GM15510 (cell line): Measurements from ENCODE around the gene COPZ1.

ENCODE experiments used
- POLR2A ChIP-seq: IDR thresholded peaks from 3 replicates; pipeline ENCODE4 v1.6.1; 2011; ENCODE audit warnings: borderline replicate concordance; ENCODE audit not compliant: insufficient read length; ENCODE audit errors: extremely low read depth

Gene COPZ1

GRCh38 chr12:54349036-54349435, 24.1 kb downstream of the COPZ1 start:
- no peak for TF ChIP-seq POLR2A

DNA sequence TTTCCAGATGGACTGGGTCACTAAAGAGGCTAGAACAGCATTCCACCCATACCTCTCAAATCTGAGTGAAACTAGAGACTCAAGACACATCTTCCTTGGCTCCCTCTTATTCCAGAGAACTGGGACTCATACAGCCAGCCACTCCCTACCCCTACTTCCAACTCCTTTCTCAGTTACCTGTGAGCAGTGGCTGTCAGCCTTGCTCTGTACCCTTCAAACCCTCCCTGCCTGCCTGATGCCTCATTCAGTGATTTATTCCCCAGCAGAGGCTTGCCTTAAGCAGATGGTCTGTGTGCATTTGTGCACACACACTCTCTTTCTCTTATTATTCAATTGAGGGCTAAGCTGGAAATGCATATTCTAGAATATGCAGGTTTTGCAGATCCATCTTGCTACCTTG, 24.7 kb downstream of the COPZ1 start:
- TF ChIP-seq POLR2A, result no peak

- no peak for TF ChIP-seq POLR2A
Measured at GRCh38 chr12:54350743-54351142, 25.8 kb downstream of the COPZ1 start.

DNA sequence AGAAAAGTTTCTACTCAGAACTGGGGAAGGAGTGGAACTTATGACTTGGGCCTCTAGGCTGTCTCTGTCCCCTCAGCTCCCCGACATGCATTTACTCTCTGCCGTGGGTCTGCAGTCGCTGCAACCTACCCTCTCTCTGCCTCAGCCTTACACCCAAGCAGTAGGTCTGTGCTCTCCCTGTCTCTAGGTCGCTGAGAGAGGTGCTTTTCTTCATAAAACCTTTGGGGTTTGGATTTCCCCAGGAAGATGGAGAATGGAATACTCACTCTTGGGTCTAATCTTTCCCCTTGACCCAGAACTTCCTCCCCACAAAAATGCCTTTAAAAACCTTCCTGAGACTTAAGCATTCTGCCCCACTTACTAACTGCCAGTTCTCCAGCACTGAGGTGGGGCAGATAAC, 26.4 kb downstream of the COPZ1 start:
- no peak for TF ChIP-seq POLR2A

DNA sequence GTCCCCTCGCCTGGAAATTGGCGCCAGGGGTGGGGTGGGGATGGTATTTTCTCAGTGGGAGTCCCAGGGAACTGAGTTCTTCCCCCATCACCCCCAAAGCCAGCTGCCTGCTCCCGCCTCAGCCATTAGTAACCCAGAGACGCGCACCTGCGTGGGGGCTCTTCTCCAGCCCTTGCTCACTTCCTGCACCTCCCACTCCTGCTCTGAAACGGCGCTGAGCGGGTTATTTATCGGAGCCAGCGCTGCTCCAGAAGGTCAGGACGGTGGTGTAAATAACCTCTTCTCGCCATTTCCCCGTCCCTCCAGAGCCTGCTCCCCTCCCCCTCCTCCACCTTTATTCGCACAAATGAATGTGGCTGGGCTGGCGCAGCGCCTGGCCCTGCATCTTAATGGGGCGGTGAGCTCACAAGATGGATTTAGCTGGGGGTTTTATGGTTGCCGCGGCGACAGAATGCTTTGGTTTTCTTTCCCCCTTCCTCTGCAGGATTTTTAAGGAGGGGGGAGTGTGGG, 27.1 kb downstream of the COPZ1 start:
- TF ChIP-seq POLR2A, result no peak

DNA sequence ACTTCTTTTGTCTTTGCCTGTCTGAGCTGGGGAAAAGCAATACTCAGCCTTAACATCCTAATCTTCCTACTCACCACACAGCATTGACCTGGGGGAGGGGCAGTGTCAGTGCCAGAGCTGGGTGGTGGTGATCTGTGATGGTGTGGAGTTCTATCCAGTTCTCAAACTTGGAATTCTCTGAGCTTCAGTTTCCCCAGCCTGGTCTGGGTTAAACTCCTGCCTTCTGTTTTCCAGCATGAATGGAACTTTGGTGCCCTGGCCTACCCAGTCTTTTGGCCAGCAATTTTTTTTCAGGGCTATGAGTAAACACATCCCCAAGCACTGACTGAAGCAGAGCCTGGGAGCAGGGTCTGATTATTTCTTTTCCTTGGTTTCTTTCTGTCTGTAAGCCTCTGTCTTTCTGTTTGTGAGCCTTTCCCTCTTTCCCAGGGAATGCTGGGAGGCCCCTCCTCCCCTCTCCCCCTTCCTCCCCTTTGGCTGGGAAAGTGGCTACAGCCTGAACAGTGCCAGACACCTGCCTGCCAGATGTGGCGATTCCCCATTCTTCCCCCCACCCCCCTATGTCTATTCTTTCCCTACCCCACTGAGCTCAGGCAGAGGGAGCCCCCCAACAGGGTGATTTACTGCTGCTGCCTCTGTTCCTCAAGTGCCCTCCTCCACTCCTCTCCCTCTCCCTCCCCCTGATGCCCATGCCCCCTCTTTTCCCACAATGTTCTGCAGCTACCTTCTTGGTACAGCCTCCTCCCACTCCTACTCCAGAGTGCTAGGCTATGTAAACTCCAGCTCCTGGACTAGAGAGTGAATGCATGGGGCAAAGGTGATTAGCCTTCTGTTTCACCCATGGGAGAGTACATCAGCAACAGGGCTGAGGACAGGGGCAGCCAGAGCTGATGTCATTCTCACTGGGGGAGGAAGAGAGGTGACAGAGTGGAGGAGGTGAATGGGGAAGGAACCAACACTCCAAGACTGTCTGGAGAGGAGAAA, 28.3 kb downstream of the COPZ1 start:
- TF ChIP-seq POLR2A, result no peak

DNA sequence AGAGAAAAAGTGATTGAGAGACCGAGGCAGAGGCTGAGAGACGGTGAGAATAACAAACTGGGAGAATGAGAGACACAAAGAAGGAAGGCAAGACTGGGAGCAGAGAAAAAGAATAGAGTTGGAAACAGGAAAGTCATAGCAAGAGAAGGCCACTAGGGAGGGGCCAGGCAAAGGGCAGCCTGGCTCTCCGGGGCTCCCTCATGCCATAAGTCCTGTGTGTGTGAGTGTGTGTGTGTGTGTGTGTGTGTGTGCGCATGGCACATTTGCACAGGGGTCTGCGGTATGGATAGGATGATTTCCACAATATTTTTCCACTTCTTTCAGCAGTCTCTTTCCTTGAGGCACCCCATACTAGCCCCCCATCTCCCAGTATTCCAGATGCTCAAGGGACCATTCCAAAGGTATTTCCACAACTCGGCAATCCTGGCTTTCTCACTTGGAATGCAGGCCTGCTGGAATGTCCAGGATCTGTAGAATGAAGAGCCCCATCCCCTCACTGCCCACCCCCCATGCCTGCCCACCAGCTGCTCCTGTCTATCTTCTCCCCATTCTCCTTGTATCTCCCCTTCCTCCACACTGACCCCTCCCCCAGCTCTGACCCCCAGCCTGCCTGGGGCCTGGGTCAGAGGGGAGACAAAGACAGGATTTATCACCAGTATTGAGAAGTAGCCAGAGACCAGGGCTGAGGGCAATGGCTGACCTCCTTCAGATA, 30.3 kb downstream of the COPZ1 start:
- no peak for TF ChIP-seq POLR2A

DNA sequence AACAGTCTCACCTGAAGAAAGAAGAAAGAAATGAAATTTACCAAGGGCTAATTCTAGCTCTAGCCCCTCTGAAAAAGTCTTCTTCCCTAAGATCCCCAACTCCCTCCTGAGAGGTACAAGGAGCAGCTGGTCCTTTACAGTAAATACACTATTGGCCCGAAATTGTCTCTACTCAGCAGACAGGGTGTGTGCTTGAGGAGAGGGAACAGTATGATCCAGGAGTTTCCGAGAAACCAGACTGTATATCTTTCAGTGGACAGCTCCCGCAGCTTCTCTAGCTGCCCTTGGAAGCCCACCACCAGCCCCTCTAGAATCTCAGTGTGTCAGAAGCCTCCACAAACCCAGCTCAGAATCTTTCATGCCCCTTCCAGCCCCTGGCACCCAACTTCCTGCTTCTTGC, 31.3 kb downstream of the COPZ1 start:
- TF ChIP-seq POLR2A, result no peak

- TF ChIP-seq POLR2A, result no peak
Measured at GRCh38 chr12:54356951-54357356, 32.0 kb downstream of the COPZ1 start.

DNA sequence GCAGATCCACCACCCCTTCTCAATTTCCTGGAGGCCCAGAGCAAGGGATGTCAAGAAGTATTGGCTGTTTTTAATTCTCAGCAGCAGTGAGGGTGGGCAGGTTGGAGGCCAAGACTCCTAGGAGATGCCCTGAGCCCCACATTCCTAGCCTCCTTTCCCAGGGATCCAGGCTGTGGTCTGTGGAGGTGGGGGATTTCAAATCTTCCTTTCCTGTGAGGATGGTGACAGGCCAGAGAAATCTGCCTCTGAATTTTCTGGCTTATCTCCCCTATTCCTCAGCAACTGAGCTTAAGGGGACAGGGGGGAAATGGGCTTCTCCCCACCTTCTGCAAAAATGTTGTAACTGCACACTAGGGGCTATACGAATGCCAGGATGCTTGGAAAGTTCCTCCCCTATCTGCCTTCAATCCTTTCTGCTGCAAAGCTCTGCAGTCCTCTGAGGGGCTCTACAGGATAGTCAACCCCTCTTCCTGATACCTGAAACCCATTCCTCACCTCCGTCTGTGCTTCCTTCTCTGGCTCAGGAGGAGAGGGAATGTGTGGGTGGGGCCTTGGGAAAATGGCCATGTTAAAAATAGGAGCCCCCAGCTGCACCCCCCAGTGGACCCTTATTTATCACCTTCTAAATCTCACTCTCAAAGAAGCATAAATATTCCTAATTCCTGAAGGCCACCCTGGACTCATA, 32.7 kb downstream of the COPZ1 start:
- TF ChIP-seq POLR2A, result no peak

DNA sequence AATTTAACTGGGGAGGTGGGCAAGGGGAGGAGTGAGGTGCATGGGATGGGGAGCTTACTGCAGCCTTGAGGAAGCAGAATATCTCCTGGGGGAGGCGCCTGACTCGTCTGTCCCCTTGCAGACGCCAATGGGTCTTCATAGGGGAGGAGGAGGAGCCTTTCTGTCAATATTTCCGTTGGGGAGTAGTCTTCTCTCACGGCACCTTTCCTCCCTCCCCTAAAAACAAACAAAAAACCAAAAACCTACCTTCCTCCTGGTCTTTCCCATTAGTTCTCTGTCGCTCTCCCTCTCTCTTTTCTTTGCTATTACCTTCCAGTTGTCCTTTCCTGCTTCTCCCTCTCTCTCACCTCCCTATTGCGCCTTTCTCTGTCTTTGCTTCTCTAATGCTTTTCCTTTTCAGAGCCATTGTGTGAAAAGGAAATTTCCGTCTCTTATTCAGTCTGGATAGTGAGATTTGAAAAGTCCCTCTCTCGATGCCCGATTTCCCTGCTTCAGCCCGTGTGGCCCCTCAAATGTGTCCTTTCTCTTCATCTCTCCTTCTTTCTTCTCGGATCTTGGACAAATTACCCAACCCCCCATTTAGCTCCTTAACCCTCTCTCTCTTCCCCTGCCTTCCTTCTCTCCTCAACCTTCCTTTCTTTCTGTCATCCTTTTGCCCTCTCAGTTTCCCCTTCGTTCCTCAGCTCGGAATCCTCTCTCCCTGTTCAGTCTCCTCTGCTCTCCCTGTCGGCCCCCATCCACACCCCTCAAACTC, 33.4 kb downstream of the COPZ1 start:
- TF ChIP-seq POLR2A, result peak; percentile 25

GRCh38 chr12:54358945-54359761, 34.2 kb downstream of the COPZ1 start:
- peak; percentile 23 for TF ChIP-seq POLR2A

DNA sequence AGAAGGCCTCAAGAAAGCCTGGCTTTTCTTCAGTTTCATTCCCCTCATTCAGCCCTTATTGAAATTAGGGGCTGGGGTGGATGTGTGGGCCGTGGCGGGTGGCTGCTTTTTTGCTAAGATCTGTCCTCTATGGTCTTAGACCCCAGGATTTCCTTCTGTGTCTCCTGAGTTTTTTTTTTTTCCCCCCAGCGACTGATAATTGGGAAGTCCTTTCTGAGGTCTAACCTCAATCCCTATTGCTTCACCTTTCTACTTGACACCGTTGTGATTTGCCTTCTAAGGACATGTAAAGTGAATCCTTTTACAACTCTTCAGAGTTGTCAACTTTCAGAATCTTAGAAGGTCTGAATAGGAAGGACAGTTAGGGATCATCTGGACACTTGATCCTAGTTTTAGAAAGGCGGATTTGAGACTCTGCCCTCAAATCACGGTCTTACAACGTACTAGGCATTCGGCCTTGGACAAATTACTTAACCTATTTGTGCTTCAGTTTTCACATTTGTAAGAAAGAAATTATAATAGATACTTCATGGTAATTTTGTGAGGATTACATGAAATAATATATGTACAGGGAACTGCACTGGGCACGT, 34.9 kb downstream of the COPZ1 start:
- no peak for TF ChIP-seq POLR2A
